HG03342 (cell line): Measurements from ENCODE around the gene SMAD3.
A peak's percentile ranks its signal among the peaks of the same experiment; 100 is the strongest.
"Not testable (repeated sequence)": the region's sequence is repeated elsewhere in the genome, so short reads cannot be mapped to it uniquely, and the experiment has no call there.

Experiments used
- ATAC-seq: cut with Tn5 transposase; IDR thresholded peaks from one replicate; pipeline ENCODE4 v1.9.1; 2021; ENCODE audit warnings: mild to moderate bottlenecking, moderate library complexity; ENCODE audit not compliant: unreplicated experiment

SMAD3 gene

DNA sequence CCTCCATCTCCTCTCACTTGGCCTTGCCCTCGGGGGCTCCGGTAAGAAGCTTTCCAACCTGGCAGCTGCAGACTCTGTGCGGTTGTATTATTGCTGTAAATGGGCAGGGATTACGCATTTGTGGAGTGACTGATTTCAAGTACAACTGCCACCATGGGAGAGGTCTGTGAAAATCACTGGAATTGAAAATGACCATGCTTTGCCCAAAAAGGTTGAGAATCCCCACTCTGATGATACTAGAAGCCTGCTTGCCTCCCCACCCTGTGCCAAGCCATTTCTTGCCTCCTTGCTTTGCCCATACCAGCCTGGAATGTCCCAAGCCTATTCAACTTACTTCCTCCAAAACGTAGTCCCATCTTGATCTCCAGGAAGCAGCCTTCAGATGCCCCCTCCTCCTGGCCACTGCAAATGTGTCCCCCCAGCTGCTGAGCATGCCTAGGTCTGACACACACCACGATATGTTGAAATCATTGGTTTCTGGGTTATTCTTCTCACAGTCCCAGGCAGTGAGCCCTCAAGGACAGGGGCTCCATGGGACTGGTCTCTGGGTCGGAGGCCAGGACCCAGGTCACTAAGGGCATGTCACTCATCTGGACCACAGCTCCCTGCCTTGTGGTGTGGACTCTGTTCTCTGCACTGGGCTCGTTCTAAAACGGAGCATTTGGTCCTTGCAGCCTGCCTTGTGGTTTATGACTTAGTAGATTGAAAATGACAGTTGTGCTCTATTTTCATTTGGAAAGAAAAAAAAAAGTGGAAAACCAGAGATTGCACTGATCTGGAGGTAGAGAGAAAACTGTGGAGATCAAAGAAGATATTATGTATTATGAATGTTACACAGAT, 42.9 kb downstream of the SMAD3 start:
- no peak for ATAC-seq

DNA sequence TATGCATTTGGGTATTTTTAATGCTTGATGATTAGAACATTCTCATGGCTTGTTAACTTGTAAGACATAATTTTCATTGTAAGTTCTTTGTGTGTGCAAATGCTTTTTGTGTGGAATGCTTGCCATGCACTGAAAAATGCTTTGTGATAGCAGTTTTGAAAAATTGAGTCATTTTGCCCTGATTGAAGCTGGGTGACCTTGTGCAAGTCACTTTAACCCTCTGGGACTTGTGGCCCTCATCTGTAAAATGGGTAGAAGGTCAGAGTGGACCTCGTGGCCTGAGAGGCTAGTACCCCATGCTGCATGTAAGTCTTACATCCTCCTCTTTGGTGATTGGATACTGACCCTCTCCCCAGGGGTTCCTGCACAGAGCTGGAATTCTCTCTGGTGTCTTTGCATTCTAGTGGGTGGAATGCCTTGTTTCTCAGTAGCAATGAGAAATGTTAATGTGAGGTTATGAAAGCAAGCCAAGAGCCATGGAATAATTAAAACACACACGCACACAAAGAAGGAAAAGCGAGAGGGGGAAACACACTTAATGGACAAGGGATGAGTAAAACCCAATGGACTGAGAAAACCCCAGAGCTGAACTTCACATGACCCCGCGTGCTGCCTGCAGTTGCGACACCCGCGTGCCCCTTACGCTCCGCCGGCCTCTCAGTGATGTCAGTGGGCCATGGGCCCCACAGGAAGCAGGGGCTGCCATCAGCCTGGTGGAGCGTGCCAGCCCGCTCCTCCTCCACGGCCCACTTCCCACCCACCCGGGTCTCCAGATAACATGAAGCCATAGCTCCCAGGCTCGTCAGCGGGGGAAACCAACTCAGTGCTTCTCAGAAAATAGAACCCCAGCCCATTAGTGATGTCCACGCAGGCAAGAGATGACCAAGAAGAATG, 44.0 kb downstream of the SMAD3 start:
- ATAC-seq, result peak; percentile 49

DNA sequence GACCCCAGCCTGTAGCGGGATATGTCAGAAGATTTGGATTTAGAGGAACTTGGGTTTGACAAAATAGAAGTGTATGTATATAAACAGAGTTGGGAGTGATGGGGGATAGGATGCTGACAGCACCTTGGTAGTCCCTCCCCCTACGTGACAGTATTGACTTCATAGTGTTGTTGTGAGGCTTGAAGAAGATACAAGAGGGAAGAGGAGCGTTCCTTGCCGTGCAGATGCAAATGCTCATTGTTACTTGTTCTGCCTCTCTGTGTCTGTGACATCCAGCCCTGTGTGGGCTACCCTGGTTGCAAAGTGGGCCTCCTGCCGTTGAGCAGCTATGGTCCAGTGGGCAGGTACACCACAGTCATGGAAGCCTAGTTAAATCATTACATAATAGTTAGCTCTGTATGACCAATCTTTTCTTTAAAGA, 45.0 kb downstream of the SMAD3 start:
- ATAC-seq, result peak; percentile 52

DNA sequence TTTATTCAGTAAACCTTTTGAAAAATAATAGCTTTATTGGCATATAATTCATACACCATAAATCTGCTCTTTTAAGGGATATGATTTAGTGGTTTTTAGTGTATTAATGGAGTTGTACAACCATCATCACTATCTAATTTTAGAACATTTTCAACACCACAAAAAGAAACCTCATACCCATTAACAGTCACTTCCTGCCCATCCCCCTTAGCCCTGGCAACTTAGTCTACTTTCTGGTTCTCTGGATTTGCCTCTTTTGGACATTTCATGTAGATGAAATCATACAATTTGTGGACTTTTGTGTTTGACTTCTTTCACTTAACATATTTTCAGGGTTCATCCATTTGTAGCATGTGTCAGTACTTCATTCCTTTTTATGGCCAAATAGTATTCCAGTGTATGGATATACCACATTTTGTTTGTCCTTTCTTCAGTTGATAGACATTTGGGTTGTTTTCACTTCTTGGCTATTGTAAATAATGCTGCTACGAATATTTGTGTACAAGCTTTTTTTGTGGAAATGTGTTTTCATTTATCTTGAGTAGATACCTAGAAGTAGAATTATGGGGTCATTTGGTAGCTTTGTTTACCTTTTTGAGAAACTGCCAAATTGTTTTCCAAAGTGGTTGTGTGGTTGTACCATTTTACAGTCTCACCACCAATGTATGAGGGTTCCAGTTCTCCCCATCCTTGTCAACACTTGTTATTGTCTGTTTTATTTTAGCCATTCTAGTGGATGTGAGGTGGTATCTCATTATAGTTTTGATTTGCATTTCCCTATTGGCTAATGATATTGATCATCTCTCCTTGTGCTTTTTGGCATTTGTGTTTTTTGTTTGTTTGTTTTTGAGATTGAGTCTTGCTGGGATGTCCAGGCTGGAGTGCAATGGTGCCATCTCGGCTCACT, 45.8 kb downstream of the SMAD3 start:
- no peak for ATAC-seq

DNA sequence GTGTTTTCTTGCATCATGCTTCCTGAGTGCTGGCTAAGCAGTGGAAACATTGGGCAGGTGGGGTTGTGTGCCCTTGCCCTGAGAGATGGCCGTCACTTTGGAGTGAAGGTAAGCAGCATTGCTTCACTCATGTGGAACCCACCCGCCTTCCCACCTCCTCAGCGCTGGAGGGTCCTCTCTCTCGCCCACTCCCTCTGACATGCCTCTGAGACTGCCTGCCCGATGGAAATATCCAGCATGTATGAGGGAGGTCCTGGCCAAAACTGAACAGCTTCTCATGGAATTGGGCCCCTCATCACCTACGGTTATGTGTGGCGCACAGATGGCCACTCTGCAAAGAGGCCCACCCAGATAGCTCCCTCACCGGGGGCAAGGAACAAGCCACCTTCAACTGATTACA, 48.6 kb downstream of the SMAD3 start:
- no peak for ATAC-seq

DNA sequence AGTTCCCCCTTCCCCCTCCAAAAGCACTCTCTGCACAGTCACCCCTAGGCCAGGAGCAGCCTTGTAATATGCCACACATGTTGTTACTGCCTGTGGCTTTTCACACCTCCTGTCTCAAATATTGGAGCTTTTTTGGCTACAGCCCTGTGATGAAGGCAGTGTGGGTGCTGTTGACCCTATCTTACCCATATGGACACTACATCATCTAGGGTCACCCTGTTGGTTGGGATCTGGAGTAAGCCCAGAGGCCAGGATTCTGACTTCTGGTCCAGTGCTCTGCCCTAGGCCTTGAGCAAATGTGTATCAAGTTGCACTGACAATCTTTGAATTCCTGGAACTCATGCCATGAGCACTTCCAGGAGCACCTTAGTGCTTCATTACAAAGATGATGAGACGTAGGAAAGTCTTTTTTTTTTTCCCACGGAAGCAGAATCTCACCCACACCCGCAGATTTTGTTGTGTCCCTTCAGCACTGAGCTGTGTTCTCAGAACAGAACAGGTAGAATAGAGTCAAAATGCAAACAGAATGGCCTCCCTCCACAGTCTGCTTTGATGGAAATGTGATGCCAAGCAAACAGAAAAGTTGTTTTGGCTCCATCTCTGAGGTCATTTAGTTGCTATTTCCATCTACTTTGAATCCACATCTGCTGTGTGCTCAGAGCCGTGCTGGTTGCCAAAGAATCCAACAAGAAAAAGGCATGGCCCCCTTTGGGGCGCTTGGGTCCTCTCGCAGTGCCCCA, 49.6 kb downstream of the SMAD3 start:
- ATAC-seq, result no peak

DNA sequence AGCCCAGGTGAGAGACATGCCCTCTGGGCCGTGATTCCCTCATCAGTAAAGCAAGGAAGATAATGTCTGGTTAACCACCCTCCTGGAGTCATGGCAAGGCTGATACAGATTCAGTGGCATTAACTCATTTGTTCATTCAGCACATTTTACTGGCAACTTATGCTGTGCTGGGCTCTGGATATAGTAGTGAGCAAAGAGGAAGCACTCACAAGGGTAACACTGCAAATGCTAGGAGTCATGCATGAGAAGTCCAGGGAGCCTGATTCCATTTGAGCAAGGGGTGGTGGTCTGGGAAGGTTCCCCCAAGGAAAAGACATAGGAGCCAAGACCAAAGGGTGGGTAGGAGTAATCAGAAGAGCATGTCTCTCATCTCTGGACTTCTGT, 50.2 kb downstream of the SMAD3 start:
- no peak for ATAC-seq

DNA sequence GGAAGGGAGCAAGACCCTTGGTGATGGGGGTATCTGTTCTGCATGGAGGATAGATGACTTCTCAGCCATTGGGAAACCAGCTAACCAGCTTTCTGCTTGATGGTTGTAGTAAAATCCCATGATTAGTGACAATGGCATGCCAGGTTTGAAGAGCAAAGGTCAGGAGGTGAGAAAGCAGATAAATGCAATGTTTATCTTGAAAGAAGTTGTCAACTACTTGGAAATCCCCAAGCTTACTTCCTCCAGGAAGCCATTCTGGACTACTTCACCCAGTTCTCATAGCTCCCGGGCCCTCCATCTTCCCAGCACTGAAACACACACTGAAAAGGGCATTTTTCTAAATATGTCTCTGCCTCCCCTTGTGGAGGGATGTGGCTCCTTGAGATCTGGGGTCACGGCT, 51.3 kb downstream of the SMAD3 start:
- no peak for ATAC-seq

DNA sequence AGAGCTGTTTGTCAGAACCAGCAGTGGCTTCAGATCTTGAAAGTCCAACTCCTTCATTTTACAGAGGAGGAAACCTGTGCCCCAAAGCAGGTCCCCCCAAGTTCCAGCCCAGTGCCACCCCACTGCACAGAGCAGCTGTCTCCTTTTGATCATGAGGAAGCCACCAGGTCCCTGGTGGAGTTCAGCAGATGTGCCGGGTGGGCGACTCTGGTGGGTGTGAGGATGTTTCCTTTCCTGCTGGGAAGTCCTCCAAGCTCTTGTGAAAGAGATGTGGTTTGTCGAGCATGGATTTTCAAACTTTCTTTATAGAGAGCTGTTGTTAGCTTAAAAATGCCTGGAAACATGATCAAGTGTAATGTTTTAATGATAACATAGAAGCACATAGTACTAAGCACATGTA, 52.0 kb downstream of the SMAD3 start:
- no peak for ATAC-seq

DNA sequence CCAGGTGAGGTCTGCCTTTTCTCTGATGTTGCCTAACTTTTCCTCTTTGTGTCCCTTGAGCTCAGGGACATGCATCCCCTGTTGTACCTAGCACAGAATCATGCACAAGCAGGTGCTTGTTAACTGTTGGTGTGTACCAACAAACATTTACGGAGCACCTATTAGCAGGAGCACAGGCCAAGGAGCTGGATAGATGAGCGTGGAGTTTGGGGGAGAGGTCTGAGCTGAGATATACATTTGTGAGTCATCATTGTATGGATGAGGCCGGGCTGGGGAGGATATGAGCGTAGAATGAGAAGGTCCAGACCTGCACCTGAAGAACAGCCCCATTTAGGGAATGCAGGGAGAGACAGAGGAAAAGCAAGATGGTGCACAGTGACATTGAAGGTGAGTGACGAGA, 53.4 kb downstream of the SMAD3 start:
- ATAC-seq, result no peak

DNA sequence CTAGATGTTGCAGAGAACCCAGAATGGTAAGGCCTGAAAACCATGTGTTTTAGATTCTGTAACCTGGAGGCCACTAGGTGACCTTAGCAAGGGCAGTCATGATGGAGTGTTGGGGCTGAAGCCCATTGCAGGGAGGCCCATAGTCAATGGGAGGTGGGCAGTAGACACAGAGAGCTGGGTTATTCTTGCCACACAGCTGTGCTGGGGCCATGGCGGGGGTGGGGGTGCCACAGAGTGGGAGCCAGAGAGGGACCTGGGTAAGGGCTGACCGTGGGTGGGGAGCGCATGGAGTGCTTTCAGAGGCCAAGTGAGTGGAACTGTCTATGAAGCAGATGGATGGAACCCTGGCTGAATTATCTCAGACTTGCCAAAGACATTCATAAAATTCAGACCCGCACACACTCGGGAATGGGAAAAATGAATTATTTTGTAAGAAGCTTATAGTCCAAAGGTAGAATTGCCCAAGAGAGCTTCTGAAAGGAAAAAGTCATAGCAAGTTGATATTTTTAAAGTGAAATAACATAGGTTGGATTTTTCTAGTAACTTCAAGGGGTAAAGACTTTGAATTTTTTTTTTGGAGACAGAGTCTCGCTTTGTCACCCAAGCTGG, 53.9 kb downstream of the SMAD3 start:
- no peak for ATAC-seq

DNA sequence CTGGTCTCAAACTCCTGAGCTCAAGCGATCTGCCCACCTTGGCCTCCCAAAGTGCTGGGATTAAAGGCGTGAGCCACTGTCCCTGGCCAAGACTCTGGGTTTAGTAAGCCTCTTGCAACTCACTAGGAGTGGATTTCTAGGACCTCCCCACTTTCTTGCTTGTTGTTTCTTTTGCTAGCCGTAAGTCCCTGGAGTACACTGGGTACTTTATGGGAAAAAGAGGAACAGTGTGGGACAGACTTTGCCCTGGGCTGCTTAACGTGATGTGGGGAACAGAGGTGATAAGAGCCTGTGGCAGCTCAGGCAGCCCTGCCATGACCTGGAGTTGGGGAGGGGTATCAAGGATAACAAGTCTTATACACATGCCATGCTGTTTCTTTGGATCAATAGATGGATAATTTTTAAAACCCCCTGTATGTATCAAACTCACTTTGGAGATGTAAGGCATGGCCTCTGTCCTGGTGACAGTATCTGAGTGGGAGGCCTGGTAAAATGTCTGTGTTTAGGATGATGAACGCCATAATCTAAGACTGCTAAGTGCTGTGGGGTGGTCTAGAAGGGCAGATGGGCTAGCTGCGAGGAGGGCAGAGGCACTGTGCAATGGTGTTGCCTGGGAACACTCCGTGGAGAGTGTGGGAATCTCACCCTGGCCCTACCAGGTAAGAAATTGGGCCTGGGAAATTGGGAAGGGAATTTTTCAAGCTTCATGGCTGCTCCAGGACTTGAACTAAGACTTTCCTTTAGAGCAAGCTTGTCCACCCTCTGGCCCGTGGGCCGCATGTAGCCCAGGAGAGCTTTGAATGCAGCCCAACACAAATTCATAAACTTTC, 54.8 kb downstream of the SMAD3 start:
- ATAC-seq, result no peak

DNA sequence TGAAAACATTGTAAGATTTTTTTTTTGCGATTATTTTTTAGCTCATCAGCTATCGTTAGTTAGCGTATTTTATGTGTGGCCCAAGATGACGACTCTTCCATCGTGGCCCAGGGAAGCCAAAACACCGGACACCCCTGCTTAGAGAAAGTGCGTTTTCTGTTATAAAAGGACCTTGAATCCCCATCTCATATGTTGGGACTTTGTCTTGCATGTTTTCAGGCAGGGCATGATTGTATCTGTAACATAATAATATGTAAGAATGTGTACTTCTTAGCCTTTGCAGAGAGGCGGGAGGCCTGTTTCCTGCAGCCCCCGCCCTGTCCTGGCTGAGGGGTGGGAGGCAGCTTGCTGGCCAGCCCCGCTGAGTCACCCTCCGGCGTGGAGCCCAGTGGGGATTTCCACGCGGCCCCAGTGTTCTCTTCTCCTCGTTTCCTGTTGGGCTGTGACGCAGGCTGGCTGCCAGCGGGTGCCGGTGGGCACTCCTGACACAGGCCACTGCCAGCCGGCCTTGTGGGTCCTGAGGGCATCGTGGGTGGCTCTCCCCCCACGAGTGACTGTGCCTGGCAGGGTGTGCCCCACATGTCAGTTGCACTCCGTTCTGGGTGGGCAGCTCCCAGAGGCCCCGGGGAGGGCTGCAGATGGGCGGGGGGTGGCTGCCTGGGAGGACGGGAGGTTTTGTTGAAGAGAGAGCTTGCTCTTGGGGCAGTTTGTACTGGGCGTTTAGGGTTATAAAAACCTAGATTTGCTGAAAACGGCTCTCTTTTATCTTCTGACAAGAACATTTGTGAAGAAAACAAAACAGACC, 55.6 kb downstream of the SMAD3 start:
- ATAC-seq, result peak; percentile 84

DNA sequence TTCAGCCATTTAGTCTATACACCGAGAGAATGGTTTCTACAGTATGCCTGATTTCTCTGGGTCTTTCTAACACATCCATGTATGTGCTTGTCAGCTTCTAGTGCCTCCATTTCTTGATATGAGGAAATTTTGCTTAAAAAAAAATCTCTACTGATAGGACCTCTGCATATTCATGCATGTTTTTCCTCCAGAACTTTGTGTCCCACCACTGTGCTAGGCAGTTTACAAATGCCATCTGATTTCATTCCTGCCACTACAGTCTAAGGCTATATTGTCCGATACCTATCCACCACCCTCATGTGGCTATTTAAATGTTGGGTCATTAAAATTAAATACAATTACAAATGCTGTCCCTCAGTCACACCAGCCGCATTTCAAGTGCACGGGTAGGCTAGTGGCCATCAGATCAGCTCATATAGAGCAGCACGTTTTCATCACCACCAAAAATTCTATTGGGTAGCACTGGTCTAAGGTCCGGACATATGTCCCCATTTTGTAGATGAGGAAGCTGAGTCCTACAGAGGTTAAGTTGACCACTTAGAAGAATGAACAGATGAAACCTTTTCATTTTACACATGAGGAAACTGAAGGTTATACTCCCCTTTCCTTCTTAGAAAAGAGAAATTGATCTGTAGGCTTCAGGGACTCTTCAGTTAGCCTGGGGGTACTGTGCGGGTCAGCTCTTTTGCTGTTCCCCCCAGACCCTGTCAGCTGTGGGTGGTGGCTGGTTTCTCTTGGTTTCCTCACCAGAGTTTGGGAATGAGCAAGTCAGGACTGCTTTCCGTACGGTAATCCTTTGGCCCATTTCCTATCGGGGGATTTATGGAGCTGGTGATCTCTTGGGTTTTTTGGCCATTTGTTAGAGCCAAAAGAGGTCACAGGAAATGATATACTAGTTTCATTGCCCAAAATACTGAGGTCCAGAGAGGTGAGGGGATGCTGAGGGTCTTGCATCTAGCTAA, 56.5 kb downstream of the SMAD3 start:
- ATAC-seq, result no peak

DNA sequence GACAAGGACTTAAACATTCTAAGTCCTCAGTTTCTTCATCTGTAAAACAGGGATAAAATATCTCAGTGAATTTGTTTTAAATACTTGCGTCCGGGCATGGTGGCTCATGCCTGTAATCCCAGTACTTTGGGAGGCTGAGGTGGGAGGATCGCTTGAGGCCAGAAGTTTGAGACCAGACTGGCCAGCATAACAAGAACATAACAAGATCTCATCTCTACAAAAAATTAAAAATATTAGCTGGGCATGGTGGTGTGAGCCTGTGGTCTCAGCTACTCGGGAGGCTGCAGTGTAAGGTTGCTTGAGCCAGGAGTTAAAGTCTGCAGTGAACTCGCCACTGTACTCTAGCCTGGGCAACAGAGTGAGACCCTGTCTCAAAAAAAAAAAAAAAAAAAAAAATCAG, 57.4 kb downstream of the SMAD3 start:
- not testable (repeated sequence) for ATAC-seq

DNA sequence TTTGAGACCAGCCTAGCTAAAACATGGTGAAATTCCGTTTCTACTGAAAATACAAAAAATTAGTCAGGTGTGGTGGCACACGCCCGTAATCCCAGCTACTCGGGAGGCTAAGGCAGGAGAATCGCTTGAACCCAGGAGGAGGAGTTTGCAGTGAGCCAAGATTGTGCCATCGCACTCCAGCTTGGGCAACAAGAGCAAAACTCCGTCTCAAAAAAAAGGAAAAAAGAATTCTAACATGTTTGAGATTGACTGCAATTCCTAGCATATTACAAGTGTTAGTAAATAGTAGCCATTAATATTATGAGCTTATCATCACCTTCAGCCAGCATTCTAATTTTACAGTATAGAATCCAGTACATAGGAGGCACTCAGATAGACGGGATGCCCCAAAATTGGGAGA, 57.9 kb downstream of the SMAD3 start:
- ATAC-seq, result not testable (repeated sequence)

DNA sequence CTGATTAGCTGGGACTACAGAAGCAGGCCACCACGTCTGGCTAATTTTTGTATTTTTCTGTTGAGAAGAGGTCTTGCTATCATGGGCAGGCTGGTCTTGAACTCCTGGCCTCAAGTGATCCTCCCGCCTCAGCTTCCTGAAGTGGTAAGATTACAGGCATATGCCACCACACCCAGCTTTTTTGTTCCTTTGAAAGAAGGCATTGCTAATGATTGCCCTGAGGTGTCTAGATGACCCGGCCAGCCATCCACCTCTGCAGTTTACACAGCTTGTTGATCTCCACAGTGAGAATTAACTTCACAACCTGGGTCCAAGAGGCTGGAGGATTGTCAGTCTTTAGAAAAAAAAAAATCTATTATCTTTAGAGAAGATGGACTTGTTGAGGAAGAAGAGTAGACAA, 58.7 kb downstream of the SMAD3 start:
- no peak for ATAC-seq
